GM19467 (cell line): ENCODE measurements around the gene EDAR.

Experiments used
- ATAC-seq: cut with Tn5 transposase; IDR thresholded peaks from one replicate; pipeline ENCODE4 v1.9.1; 2021; ENCODE audit warnings: mild to moderate bottlenecking, moderate library complexity; ENCODE audit not compliant: unreplicated experiment

Gene EDAR

GRCh38 chr2:108969856-108970255 is 19.2 kb downstream of the EDAR start:
- ATAC-seq: no peak

- ATAC-seq: no peak
Measured at GRCh38 chr2:108968619-108969018, 20.4 kb downstream of the EDAR start.

DNA sequence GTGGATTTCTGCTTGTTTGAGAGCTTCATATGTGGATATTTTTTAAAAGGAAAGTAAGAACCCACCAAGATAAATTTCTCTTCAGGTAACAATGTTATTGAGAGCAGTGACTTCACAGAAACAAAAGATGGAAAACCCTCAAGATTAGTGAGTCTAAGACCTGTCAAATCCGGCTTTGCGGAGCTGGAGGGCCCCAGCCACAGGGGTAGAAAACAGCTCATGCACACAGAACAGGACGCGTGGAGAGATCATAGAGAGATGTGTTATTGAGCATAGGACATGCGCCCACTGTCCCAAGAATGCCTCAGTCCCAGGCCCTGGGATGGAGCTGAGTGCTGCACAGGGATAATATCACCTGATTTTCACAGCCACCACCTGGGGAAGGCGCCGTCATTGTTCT is 21.3 kb downstream of the EDAR start:
- ATAC-seq: no peak

GRCh38 chr2:108965540-108966289 is 23.3 kb downstream of the EDAR start:
- no peak for ATAC-seq

GRCh38 chr2:108963057-108963456 is 26.0 kb downstream of the EDAR start:
- no peak for ATAC-seq

GRCh38 chr2:108961796-108962195 is 27.2 kb downstream of the EDAR start:
- no peak for ATAC-seq

DNA sequence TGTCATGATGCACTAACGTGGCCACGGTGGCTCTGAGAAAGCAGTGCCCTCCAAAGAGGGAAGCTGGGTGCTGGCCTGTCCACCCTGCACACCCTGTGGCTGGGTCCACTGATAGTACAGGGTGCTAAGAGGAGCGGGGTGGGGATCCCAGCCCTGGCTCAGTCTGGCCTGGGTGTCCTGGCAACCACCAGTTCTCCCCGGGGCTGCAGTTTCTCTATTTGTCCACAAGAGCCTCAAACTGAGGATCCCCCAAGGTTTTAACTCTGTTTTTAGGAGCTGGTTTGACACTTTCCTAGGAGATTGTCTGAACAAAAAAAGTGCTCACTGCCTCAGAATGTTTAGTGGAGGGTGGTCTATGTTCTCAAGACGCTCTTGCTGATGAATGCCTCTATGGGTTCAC is 29.0 kb downstream of the EDAR start:
- ATAC-seq: no peak

GRCh38 chr2:108959401-108959800 is 29.6 kb downstream of the EDAR start:
- no peak for ATAC-seq

GRCh38 chr2:108958632-108959341 is 30.2 kb downstream of the EDAR start:
- no peak for ATAC-seq

GRCh38 chr2:108958002-108958401 is 31.0 kb downstream of the EDAR start:
- no peak for ATAC-seq

GRCh38 chr2:108956375-108956774 is 32.6 kb downstream of the EDAR start:
- ATAC-seq: no peak

- no peak for ATAC-seq
Measured at GRCh38 chr2:108950369-108951135, 38.5 kb downstream of the EDAR start.

GRCh38 chr2:108949316-108950239 is 39.4 kb downstream of the EDAR start:
- no peak for ATAC-seq

DNA sequence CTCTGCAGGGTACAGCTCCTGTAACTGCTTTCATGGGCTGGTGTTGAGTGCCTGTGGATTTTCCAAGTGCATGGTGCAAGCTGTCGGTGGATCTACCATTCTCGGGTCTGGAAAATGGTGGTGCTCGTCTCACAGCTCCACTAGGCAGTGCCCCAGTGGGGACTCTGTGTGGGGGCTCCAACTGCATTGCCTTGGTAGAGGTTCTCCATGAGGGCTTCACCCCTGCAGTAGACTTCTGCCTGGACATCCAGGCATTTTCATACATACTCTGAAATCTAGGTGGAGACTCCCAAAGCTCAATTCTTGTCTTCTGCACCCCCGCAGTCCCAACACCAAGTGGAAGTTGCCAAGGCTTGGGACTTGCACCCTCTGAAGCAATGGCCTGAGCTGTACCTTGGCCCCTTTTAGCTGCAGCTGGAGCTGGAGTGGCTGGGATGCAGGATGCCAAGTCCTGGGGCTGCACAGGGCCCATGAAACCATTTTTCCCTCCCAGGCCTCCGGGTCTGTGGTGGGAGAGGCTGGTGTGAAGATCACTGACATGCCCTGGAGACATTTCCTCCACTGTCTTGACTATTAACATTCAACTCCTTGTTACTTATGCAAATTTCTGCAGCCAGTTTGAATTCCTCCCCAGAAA is 41.6 kb downstream of the EDAR start:
- ATAC-seq: no peak

DNA sequence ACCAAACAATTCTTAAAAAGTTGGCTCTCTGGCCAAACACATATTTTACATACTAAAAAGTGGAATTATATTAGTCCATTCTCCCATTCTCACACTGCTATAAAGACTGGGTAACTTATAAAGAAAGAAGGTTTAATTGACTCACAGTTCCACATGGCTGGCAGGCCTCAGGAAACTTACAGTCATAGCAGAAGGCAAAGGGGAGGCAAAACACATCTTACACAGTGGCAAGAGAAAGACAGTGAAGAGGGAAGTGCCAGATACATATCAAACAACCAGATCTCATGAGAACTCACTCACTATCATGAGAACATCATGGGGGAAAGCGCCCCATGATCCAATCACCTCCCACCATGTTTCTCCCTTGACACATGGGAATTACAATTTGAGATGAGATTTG is 42.6 kb downstream of the EDAR start:
- ATAC-seq: no peak

GRCh38 chr2:108945969-108946368 is 43.1 kb downstream of the EDAR start:
- ATAC-seq: no peak

DNA sequence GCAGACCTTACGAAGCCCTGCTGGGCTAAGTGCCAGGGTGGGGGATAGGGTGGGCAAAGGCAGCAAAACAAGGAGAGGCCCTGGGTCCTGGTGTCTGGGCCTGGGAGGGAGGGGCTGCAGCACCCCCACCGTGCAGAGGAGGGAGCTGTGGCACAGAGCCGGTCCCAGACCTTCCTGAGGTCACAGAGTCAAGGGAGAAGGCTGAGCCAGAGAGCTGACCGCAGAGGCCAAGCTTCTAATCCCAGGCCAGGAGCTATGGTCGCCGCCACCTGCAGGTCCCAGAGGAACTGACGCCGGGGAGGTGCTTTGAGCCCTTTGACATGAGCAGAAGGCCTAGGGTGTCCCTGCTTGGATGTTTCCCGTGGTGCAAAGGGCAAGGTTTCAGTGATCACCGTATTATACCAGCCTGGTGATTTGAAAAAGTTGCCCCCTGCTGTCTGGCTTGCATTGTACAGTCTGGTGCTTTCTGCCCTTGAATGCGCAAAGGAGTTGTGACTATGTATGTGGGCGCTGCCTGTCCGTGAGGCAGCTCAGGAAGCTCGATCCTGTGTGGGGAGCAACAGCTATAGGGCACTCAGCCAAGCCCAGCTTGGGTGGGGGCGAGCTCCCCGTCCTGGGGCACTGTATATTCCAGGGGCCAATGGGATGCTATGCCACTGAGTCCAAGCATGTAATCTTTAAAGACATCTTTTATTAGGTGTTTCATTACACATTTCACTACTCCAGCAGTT is 44.3 kb downstream of the EDAR start:
- no peak for ATAC-seq

DNA sequence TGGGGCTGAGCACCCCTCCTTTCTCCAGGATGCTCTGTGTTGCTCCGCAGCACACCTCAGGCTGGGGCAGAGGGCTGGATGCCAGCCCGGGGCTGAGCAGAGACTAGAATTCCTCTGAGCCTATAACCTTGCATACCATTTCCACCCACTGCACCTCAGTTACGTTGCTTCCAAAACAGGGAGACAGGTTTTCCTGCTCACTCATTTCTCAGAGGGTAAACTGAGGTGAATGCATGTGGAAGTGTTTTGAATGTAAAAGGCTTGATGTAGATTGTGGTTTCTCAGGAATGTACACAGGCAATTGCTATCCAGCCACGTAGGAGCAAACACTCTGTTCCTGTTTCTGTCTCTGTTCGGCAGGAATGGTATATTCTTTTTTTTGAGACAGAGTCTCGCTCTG is 45.3 kb downstream of the EDAR start:
- no peak for ATAC-seq

- no peak for ATAC-seq
Measured at GRCh38 chr2:108942888-108943287, 46.1 kb downstream of the EDAR start.
